HCT116 (cell line): Measurements from ENCODE around the gene ADGRL3.

Experiments
- CTCF ChIP-seq, 3 experiments: fragments of 200-600 bp in 1 of 3; sonication (generic) in 1 of 3; IDR thresholded peaks in 2 of 3; conservative IDR thresholded peaks in 1 of 3; 2 replicates each; pipeline ENCODE4 v1.5.1; 2012 to 2017; ENCODE audit warnings: low read depth in 2 of 3, low read length in 2 of 3, antibody characterized with exemption in 1 of 3, borderline replicate concordance in 1 of 3, control low read depth in 1 of 3, mild to moderate bottlenecking in 1 of 3, mixed read lengths in 1 of 3, mixed run types in 1 of 3, moderate library complexity in 1 of 3; ENCODE audit not compliant: insufficient read depth in 1 of 3
- EGR1 ChIP-seq: IDR thresholded peaks from 2 replicates; pipeline ENCODE4 v1.6.1; 2012; ENCODE audit warnings: low read depth
- EZH2 ChIP-seq: fragments of 200-600 bp; sonication (generic); IDR thresholded peaks from 2 replicates; pipeline ENCODE4 v1.6.1; 2017; ENCODE audit warnings: antibody characterized with exemption, mixed run types
- EZH2phosphoT487 ChIP-seq: fragments of 200-600 bp; IDR thresholded peaks from 2 replicates; pipeline ENCODE4 v1.6.1; 2018; ENCODE audit warnings: antibody characterized with exemption, borderline replicate concordance
- POLR2A ChIP-seq: IDR thresholded peaks from 2 replicates; pipeline ENCODE4 v1.7.0; 2011; ENCODE audit warnings: borderline replicate concordance; ENCODE audit not compliant: insufficient read depth, insufficient read length; ENCODE audit errors: extremely low read depth
- POLR2AphosphoS5 ChIP-seq: IDR thresholded peaks from 2 replicates; pipeline ENCODE4 v1.6.1; 2011; ENCODE audit warnings: mild to moderate bottlenecking, low read depth, low read length, moderate library complexity
- RAD21 ChIP-seq: IDR thresholded peaks from 2 replicates; pipeline ENCODE4 v1.6.1; 2012; ENCODE audit warnings: low read depth, mild to moderate bottlenecking
- REST ChIP-seq: IDR thresholded peaks from 2 replicates; pipeline ENCODE4 v1.6.1; 2012; ENCODE audit warnings: low read depth
- SIN3A ChIP-seq: IDR thresholded peaks from 2 replicates; pipeline ENCODE4 v1.6.1; 2012; ENCODE audit warnings: low read depth
- SP1 ChIP-seq: IDR thresholded peaks from 2 replicates; pipeline ENCODE4 v1.6.1; 2012; ENCODE audit warnings: low read depth
- ZBTB33 ChIP-seq: IDR thresholded peaks from 2 replicates; pipeline ENCODE4 v1.6.1; 2011; ENCODE audit warnings: mild to moderate bottlenecking, low read length, moderate library complexity; ENCODE audit not compliant: insufficient replicate concordance; ENCODE audit errors: extremely low read depth
- TF ChIP-seq, protein P1 (sequence below): IDR thresholded peaks from 2 replicates; pipeline ENCODE4 v1.6.1; 2012
- TF ChIP-seq, protein P2 (sequence below): IDR thresholded peaks from 2 replicates; pipeline ENCODE4 v1.6.1; 2012

- TF ChIP-seq EGR1 (no peak), POLR2AphosphoS5 (no peak), CTCF (IDR thresholded peaks at IDR 0.05 in 2 of 3, conservative IDR thresholded peaks at IDR 0.05 in 1 of 3; ENCODE audit: borderline replicate concordance in 1 of 3, insufficient read depth in 1 of 3, low read depth in 2 of 3, low read length in 2 of 3) (no peak), POLR2A (no peak), RAD21 (no peak), ZBTB33 (no peak), EZH2 (no peak), SP1 (no peak), SIN3A (no peak), REST (no peak), EZH2phosphoT487 (no peak)
- TF ChIP-seq, protein P1, sequence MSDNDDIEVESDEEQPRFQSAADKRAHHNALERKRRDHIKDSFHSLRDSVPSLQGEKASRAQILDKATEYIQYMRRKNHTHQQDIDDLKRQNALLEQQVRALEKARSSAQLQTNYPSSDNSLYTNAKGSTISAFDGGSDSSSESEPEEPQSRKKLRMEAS, result no peak
- TF ChIP-seq, protein P2, sequence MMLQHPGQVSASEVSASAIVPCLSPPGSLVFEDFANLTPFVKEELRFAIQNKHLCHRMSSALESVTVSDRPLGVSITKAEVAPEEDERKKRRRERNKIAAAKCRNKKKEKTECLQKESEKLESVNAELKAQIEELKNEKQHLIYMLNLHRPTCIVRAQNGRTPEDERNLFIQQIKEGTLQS, result no peak
These were observed 570.9 kb downstream of the ADGRL3 start for GRCh38 chr4:61771056-61771455.
